ENCODE measurements around the gene MST1. TPM values are rescaled to one million over a fixed set of nuclear protein-coding genes. Genes with fewer than 3 reads are reported as not detected.

Gene MST1
- total RNA-seq: 10 to 100 TPM; 16.7 to 83.4 (median 21.9) TPM

DNA sequence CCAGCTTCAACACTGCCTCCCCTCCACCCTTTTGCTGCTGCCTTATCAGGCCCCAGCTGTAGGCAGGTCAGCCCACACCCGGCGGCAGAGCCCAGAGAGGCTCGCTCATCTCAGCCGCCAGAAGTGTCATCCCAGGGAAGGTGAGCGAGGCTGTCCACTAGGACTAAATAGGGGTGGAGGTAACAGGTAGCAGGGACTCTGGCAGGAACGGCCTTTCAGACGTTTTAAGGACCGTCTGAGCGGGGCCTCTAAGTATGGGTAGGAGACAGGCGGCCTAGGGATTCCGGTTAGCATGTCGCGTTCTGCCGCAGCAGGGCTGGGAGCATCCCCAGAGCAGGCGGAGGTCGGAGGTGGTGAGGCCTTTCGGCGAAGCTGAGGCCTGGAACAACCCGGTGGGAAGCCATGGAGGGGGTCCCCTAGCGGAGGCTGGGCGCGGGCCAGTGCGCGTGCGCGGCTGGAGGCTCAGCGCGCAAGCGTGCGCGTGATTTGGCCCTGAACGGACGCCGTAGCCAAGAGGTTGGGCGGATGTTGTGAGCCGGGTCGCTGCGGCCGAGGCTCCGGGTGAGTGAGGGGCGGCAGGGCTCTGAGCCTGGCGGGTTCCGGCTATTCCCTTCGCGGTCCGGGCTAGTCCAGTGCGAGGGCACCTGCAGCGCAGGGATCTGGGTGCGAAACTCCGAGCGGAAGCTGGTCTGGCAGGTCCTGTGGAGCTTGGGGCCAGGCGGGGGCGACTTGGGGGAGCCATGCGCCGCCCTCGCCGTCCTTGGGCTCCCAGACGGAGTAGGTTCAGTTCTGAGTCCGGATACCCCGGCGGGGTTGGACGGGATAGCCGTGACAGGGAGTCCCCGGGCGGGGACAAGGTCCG is at the start of gene MST1, which contains the start of gene RNF123:
Gene MST1, minus strand, starts transcription at position 429 of the 862 bp plus-strand sequence. CDS start 783 bp downstream, outside the sequence.
Gene RNF123, plus strand, starts transcription at position 512 of the 862 bp plus-strand sequence. CDS start 1,609 bp downstream, outside the sequence.
- Histone ChIP-seq H3K4me1 (peaks cover 48% of the 10 kb centered on the region), H3K27me3 (no peaks in the 10 kb centered on the region), H3K4me3 (peak within 1 kb of the TSS; percentile 99), H3K36me3 (peaks cover 5% of the 10 kb centered on the region), H3K27ac (peak within 1 kb of the TSS; percentile 64), H3K9me3 (no peaks in the 10 kb centered on the region)
- WGBS: 2% methylated on average over 9 of the region's 66 CpGs
- no peak for TF ChIP-seq EP300 (IDR thresholded peaks at IDR 0.05)
- TF ChIP-seq POLR2A (IDR thresholded peaks at IDR 0.05): no peak
- TF ChIP-seq, protein P1, sequence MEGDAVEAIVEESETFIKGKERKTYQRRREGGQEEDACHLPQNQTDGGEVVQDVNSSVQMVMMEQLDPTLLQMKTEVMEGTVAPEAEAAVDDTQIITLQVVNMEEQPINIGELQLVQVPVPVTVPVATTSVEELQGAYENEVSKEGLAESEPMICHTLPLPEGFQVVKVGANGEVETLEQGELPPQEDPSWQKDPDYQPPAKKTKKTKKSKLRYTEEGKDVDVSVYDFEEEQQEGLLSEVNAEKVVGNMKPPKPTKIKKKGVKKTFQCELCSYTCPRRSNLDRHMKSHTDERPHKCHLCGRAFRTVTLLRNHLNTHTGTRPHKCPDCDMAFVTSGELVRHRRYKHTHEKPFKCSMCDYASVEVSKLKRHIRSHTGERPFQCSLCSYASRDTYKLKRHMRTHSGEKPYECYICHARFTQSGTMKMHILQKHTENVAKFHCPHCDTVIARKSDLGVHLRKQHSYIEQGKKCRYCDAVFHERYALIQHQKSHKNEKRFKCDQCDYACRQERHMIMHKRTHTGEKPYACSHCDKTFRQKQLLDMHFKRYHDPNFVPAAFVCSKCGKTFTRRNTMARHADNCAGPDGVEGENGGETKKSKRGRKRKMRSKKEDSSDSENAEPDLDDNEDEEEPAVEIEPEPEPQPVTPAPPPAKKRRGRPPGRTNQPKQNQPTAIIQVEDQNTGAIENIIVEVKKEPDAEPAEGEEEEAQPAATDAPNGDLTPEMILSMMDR (IDR thresholded peaks at IDR 0.05): peak in 1 of 2 donors; percentile 29
- peak in 1 of 3 donors; percentile 77 for TF ChIP-seq POLR2AphosphoS5 (IDR thresholded peaks at IDR 0.05)
- DNase-seq (ENCODE audit: low spot score in 2 of 2): peak; percentile 91 to 93

DNA sequence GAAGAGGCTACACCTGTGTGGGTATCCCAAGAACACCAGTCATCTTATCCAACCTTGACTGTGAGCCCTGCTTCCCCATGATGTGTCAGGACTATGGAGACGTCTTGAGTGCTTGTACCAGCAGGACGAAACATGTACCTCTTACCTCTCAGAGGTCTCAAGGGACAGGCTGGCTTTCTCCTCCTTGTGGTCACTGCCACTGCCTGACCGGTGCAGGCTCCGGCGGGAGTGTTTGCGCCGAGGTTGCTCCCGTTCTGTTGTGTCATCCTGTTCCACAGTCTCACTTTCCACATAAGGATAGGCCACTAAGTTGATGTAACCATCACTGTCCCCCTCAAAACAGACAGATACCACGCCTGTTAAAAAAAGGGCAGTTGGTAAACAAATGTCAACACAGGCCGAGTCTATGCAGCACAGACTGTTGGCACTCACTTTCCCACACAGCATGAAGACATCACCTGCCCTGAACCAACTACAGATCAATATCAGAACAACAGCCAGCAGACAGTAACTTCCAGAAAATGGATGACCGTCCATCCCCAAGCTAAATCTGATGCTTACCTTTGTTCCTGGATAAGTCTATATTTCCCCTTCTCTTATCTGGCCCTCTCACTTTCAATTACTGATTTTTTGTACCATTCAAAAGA is 48.9 kb upstream of the MST1 start:
- no peak for DNase-seq (ENCODE audit: low spot score in 2 of 2)
- Histone ChIP-seq H3K4me3 (no peak overlapping the region), H3K9me3 (no peaks in the 10 kb centered on the region), H3K36me3 (peaks cover 45% of the 10 kb centered on the region), H3K4me1 (no peaks in the 10 kb centered on the region), H3K27me3 (no peaks in the 10 kb centered on the region), H3K27ac (no peak overlapping the region)
- 93% methylated on average over 11 of the region's 11 CpGs for WGBS
- TF ChIP-seq EP300 (IDR thresholded peaks at IDR 0.05) (no peak), POLR2AphosphoS5 (IDR thresholded peaks at IDR 0.05) (no peak), POLR2A (IDR thresholded peaks at IDR 0.05) (no peak)
- TF ChIP-seq, protein P1 (IDR thresholded peaks at IDR 0.05): no peak

DNA sequence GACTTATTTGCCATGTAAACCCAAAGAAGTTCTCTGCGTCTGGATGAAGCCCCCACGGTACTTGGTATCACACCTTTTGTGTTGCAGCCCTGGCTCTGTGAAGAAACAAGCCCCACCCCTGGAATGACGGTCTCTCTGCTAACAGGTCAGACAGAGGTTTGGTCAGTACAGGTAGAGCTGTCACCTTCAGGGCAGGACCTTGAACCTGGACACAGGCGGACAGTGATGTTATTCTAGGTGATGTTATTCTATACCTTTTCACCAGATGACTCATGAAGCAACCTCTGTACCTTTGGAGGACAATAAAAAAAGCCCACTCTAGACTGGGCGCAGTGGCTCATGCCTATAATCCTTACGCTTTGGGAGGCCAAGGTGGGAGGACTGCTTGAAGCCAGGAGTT is 45.5 kb upstream of the MST1 start:
- H3K4me3 ChIP-seq: no peak overlapping the region
- H3K27ac ChIP-seq: no peak overlapping the region
- H3K36me3 ChIP-seq: peaks cover 73% of the 10 kb centered on the region
- H3K4me1 ChIP-seq: no peaks in the 10 kb centered on the region
- H3K27me3 ChIP-seq: no peaks in the 10 kb centered on the region
- WGBS: 94% methylated on average over 5 of the region's 6 CpGs
- H3K9me3 ChIP-seq: no peaks in the 10 kb centered on the region
- no peak for TF ChIP-seq EP300 (IDR thresholded peaks at IDR 0.05)
- TF ChIP-seq, protein P1 (IDR thresholded peaks at IDR 0.05): no peak
- TF ChIP-seq POLR2A (IDR thresholded peaks at IDR 0.05): no peak
- TF ChIP-seq POLR2AphosphoS5 (IDR thresholded peaks at IDR 0.05): no peak
- DNase-seq (ENCODE audit: low spot score in 2 of 2): no peak

DNA sequence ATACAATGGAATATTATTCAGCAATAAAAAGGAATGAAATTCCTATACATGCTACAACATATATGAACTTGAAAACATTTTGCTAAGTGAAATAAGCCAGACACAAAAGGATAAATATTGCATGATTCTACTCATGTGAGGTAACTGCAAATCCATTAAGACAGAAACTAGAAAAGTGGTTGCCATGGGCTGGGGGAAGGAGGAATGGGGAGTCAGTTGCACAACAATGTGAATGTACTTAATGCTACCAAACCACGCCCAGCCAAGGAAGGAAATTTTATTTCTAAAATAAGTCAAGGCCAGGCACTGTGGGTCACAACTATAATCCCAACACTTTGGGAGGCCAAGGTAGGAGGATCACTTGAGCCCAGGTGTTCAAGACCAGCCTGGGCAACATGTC is 44.3 kb upstream of the MST1 start:
- Histone ChIP-seq H3K27ac (no peak overlapping the region), H3K4me1 (no peaks in the 10 kb centered on the region), H3K4me3 (no peak overlapping the region), H3K9me3 (no peaks in the 10 kb centered on the region), H3K36me3 (peaks cover 74% of the 10 kb centered on the region), H3K27me3 (no peaks in the 10 kb centered on the region)
- no peak for TF ChIP-seq POLR2AphosphoS5 (IDR thresholded peaks at IDR 0.05)
- 89% methylated on average over 1 of the region's 1 CpG for WGBS
- DNase-seq (ENCODE audit: low spot score in 2 of 2): peak in 1 of 2 donors; percentile 35

DNA sequence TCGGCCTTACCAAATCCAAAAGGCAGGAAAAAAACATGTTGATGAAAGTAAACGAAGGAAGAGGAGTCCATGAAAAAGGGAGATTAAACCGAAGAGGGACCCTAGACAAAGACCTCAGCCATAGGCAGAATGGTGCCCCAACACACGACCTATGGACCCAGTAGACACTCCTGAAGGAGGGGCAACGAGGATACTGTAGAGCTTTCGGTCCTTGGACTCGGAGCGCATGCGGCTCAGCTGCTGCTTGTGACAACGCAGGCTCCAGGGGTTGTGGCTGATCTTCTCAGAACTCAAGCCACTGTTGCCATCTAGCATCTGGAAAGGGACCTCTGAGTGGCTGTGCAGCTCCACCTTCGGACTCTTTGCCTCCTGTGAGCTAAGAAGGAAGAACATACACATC is 43.3 kb upstream of the MST1 start:
- Histone ChIP-seq H3K27me3 (no peaks in the 10 kb centered on the region), H3K27ac (no peak overlapping the region), H3K4me3 (no peak overlapping the region), H3K9me3 (no peaks in the 10 kb centered on the region), H3K4me1 (no peaks in the 10 kb centered on the region), H3K36me3 (peaks cover 70% of the 10 kb centered on the region)
- no peak for TF ChIP-seq POLR2A (IDR thresholded peaks at IDR 0.05)
- TF ChIP-seq POLR2AphosphoS5 (IDR thresholded peaks at IDR 0.05): no peak
- no peak for TF ChIP-seq EP300 (IDR thresholded peaks at IDR 0.05)
- WGBS: 91% methylated on average over 11 of the region's 11 CpGs
- peak in 1 of 2 donors; percentile 44 for DNase-seq (ENCODE audit: low spot score in 2 of 2)

All from suprapubic skin (tissue), 4 donors.